H1 (cell line): ENCODE results near the gene DNAJC5G.

Experiments used
- KDM1A ChIP-seq: fragments of 200-600, 300-600 bp; sonication (generic); IDR thresholded peaks from 2 replicates; pipeline ENCODE4 v1.7.1; 2016; ENCODE audit warnings: mild to moderate bottlenecking, low read length, borderline replicate concordance
- POLR2A ChIP-seq, 2 experiments: IDR thresholded peaks; 1 replicate in 1 of 2; 2 replicates in 1 of 2; pipeline ENCODE4 v1.6.1; 2011; ENCODE audit warnings: low read depth in 2 of 2, low read length in 2 of 2, mild to moderate bottlenecking in 2 of 2; ENCODE audit errors: control extremely low read depth in 1 of 2
- POLR2AphosphoS5 ChIP-seq: IDR thresholded peaks from 2 replicates; pipeline ENCODE4 v1.6.1; 2011; ENCODE audit warnings: low read depth, low read length
- RAD21 ChIP-seq, 2 experiments: IDR thresholded peaks in 1 of 2; conservative IDR thresholded peaks in 1 of 2; 2 replicates each; pipeline ENCODE4 v1.6.1; 2011; ENCODE audit warnings: low read depth in 2 of 2, low read length in 2 of 2, improper control_type of control experiment in 1 of 2, inconsistent platforms in 1 of 2, mild to moderate bottlenecking in 1 of 2, moderate library complexity in 1 of 2
- SRF ChIP-seq: IDR thresholded peaks from 2 replicates; pipeline ENCODE4 v1.6.1; 2011; ENCODE audit warnings: mild to moderate bottlenecking, low read depth, low read length, moderate library complexity
- ZNF274 ChIP-seq: IDR thresholded peaks from 2 replicates; pipeline ENCODE4 v1.7.0; 2012; ENCODE audit warnings: low read length, borderline replicate concordance; ENCODE audit errors: extremely low read depth
- TF ChIP-seq, protein P1 (sequence below): IDR thresholded peaks from 2 replicates; pipeline ENCODE4 v1.6.1; 2012; ENCODE audit warnings: low read length, inconsistent platforms
- TF ChIP-seq, protein P2 (sequence below), 3 experiments: IDR thresholded peaks; 1 replicate in 2 of 3; 2 replicates in 1 of 3; pipeline versions ENCODE4 v1.5.1 to v1.6.1; 2011; ENCODE audit warnings: low read length in 3 of 3, mild to moderate bottlenecking in 3 of 3, inconsistent platforms in 2 of 3, low read depth in 1 of 3, moderate library complexity in 1 of 3; ENCODE audit not compliant: insufficient read depth in 1 of 3; ENCODE audit errors: control extremely low read depth in 1 of 3

DNA sequence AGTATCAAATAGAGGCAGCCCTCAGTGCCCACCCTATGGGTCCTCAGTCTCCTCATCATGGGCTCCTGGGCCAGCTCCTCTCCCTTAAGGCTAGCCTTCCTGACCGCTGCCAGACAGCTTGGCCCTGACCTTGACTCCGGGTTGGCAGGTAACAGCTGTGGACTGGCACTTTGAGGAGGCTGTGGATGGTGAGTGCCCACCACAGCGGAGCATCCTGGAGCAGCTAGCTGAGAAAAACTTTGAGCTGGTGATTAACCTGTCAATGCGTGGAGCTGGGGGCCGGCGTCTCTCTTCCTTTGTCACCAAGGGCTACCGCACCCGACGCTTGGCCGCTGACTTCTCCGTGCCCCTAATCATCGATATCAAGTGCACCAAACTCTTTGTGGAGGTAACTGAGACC lies 39.1 kb upstream of the DNAJC5G start:
- TF ChIP-seq, protein P1, sequence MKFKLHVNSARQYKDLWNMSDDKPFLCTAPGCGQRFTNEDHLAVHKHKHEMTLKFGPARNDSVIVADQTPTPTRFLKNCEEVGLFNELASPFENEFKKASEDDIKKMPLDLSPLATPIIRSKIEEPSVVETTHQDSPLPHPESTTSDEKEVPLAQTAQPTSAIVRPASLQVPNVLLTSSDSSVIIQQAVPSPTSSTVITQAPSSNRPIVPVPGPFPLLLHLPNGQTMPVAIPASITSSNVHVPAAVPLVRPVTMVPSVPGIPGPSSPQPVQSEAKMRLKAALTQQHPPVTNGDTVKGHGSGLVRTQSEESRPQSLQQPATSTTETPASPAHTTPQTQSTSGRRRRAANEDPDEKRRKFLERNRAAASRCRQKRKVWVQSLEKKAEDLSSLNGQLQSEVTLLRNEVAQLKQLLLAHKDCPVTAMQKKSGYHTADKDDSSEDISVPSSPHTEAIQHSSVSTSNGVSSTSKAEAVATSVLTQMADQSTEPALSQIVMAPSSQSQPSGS, result no peak
- TF ChIP-seq, protein P2, sequence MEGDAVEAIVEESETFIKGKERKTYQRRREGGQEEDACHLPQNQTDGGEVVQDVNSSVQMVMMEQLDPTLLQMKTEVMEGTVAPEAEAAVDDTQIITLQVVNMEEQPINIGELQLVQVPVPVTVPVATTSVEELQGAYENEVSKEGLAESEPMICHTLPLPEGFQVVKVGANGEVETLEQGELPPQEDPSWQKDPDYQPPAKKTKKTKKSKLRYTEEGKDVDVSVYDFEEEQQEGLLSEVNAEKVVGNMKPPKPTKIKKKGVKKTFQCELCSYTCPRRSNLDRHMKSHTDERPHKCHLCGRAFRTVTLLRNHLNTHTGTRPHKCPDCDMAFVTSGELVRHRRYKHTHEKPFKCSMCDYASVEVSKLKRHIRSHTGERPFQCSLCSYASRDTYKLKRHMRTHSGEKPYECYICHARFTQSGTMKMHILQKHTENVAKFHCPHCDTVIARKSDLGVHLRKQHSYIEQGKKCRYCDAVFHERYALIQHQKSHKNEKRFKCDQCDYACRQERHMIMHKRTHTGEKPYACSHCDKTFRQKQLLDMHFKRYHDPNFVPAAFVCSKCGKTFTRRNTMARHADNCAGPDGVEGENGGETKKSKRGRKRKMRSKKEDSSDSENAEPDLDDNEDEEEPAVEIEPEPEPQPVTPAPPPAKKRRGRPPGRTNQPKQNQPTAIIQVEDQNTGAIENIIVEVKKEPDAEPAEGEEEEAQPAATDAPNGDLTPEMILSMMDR (IDR thresholded peaks at IDR 0.05; ENCODE audit: control extremely low read depth in 1 of 3, insufficient read depth in 1 of 3, low read depth in 1 of 3, low read length in 3 of 3), result no peak
- no peak for TF ChIP-seq SRF
- no peak for TF ChIP-seq ZNF274
- no peak for TF ChIP-seq POLR2AphosphoS5
- TF ChIP-seq KDM1A, result no peak
- no peak for TF ChIP-seq RAD21 (IDR thresholded peaks at IDR 0.05 in 1 of 2, conservative IDR thresholded peaks at IDR 0.05 in 1 of 2; ENCODE audit: low read depth in 2 of 2, low read length in 2 of 2)
- no peak for TF ChIP-seq POLR2A (IDR thresholded peaks at IDR 0.05; ENCODE audit: control extremely low read depth in 1 of 2, low read depth in 2 of 2, low read length in 2 of 2)
